ENCODE results near the gene CDCA5. TPM values are rescaled to one million over a fixed set of nuclear protein-coding genes. Genes with fewer than 3 reads are reported as not detected.

CDCA5 gene
- polyA plus RNA-seq, 1 of the 3 experiments (the other 2 are of a cell fraction), result 16.3 TPM

DNA sequence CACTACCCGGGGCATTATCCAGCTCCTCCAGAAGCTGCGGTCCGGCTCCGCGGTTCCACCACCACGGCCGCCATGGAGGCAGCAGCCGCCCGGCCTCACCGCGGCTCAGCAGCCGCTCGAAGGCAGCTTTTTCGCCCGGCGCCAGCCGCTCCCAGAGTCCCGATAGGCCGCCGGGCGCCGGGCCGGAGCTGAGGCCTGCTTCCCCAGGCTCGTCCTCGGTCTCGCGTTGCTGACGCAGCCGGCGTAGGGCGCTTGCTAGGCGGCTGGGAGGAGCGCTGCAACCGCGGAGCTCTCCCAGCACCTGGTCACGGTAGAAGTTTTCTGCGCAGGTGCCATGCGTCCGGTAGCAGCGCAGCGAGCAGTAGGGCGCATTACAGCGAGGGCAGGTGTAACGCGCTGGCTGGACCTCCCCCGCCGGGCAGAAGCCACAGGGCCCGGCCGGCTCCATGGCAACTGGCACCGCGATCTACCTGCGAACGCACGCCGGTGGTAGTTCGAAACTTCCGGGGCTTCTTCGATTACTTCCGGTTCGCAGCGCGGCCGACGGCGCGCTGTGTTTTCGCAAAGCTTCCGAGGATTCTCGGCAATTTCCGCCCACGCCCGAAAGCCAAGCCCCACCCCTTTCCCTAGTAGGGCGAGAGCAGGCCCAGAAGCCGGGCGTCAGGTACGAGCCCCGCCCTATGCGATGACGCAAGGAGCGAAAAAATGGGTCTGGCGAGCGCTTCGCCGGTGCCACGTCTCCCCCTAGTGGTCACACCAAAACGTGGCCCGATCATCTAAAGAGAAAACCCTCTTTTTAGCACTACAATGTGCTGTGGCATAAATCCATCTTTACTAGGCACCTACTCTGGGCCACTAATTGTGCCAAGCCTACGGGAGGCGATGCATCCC is 33.6 kb upstream of the CDCA5 start, which contains the start of gene ZNHIT2 (continued):
- TF ChIP-seq, protein P1, sequence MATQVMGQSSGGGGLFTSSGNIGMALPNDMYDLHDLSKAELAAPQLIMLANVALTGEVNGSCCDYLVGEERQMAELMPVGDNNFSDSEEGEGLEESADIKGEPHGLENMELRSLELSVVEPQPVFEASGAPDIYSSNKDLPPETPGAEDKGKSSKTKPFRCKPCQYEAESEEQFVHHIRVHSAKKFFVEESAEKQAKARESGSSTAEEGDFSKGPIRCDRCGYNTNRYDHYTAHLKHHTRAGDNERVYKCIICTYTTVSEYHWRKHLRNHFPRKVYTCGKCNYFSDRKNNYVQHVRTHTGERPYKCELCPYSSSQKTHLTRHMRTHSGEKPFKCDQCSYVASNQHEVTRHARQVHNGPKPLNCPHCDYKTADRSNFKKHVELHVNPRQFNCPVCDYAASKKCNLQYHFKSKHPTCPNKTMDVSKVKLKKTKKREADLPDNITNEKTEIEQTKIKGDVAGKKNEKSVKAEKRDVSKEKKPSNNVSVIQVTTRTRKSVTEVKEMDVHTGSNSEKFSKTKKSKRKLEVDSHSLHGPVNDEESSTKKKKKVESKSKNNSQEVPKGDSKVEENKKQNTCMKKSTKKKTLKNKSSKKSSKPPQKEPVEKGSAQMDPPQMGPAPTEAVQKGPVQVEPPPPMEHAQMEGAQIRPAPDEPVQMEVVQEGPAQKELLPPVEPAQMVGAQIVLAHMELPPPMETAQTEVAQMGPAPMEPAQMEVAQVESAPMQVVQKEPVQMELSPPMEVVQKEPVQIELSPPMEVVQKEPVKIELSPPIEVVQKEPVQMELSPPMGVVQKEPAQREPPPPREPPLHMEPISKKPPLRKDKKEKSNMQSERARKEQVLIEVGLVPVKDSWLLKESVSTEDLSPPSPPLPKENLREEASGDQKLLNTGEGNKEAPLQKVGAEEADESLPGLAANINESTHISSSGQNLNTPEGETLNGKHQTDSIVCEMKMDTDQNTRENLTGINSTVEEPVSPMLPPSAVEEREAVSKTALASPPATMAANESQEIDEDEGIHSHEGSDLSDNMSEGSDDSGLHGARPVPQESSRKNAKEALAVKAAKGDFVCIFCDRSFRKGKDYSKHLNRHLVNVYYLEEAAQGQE (IDR thresholded peaks at IDR 0.05; ENCODE audit: low read depth, low read length), result no peak
- TF ChIP-seq FOXJ3 (CRISPR knock-in tag; IDR thresholded peaks at IDR 0.05), result no peak
- peak; percentile 54; the same call in 1 of the 2 replicates for TF ChIP-seq SMC3 (IDR thresholded peaks at IDR 0.05; ENCODE audit: low read depth, low read length)
- peak; percentile 64; the same call in 1 of the 2 replicates for TF ChIP-seq FOXM1 (IDR thresholded peaks at IDR 0.05; ENCODE audit: low read depth)
- TF ChIP-seq JUND (IDR thresholded peaks at IDR 0.05), result peak; percentile 7; the same call in 1 of the 2 replicates
- TF ChIP-seq FOSL2 (IDR thresholded peaks at IDR 0.05; ENCODE audit: borderline replicate concordance, low read depth), result no peak
- TF ChIP-seq YY1 (IDR thresholded peaks at IDR 0.05; ENCODE audit: low read depth), result no peak; the same call in 1 of the 2 replicates
- 0 out of 2 replicates have a peak, but pooled peaks have one; percentile 51 for TF ChIP-seq RCOR1 (IDR thresholded peaks at IDR 0.05; ENCODE audit: low read length)
- TF ChIP-seq, protein P2, sequence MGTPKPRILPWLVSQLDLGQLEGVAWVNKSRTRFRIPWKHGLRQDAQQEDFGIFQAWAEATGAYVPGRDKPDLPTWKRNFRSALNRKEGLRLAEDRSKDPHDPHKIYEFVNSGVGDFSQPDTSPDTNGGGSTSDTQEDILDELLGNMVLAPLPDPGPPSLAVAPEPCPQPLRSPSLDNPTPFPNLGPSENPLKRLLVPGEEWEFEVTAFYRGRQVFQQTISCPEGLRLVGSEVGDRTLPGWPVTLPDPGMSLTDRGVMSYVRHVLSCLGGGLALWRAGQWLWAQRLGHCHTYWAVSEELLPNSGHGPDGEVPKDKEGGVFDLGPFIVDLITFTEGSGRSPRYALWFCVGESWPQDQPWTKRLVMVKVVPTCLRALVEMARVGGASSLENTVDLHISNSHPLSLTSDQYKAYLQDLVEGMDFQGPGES (IDR thresholded peaks at IDR 0.05; ENCODE audit: low read depth, low read length), result no peak
- no peak for TF ChIP-seq MEF2A (IDR thresholded peaks at IDR 0.05; ENCODE audit: borderline replicate concordance, low read depth)
- TF ChIP-seq, protein P3, sequence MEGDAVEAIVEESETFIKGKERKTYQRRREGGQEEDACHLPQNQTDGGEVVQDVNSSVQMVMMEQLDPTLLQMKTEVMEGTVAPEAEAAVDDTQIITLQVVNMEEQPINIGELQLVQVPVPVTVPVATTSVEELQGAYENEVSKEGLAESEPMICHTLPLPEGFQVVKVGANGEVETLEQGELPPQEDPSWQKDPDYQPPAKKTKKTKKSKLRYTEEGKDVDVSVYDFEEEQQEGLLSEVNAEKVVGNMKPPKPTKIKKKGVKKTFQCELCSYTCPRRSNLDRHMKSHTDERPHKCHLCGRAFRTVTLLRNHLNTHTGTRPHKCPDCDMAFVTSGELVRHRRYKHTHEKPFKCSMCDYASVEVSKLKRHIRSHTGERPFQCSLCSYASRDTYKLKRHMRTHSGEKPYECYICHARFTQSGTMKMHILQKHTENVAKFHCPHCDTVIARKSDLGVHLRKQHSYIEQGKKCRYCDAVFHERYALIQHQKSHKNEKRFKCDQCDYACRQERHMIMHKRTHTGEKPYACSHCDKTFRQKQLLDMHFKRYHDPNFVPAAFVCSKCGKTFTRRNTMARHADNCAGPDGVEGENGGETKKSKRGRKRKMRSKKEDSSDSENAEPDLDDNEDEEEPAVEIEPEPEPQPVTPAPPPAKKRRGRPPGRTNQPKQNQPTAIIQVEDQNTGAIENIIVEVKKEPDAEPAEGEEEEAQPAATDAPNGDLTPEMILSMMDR (IDR thresholded peaks at IDR 0.05), result peak; percentile 90
- no peak for TF ChIP-seq RFX5 (IDR thresholded peaks at IDR 0.05; ENCODE audit: low read length)
- peak; percentile 35; the same call in 1 of the 2 replicates for TF ChIP-seq NRF1 (IDR thresholded peaks at IDR 0.05; ENCODE audit: low read depth, low read length)
- TF ChIP-seq, protein P4, sequence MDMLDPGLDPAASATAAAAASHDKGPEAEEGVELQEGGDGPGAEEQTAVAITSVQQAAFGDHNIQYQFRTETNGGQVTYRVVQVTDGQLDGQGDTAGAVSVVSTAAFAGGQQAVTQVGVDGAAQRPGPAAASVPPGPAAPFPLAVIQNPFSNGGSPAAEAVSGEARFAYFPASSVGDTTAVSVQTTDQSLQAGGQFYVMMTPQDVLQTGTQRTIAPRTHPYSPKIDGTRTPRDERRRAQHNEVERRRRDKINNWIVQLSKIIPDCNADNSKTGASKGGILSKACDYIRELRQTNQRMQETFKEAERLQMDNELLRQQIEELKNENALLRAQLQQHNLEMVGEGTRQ (IDR thresholded peaks at IDR 0.05; ENCODE audit: borderline replicate concordance, low read depth, low read length), result no peak
- TF ChIP-seq RXRA (IDR thresholded peaks at IDR 0.05; ENCODE audit: borderline replicate concordance, low read depth), result no peak
- no peak for TF ChIP-seq EZH2phosphoT487 (IDR thresholded peaks at IDR 0.05; ENCODE audit: borderline replicate concordance, low read depth)
- TF ChIP-seq POLR2AphosphoS5 (IDR thresholded peaks at IDR 0.05; ENCODE audit: low read depth, low read length), result peak; percentile 91
- TF ChIP-seq, protein P5, sequence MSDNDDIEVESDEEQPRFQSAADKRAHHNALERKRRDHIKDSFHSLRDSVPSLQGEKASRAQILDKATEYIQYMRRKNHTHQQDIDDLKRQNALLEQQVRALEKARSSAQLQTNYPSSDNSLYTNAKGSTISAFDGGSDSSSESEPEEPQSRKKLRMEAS (IDR thresholded peaks at IDR 0.05; ENCODE audit: low read depth), result peak; percentile 77
- TF ChIP-seq TCF12 (IDR thresholded peaks at IDR 0.05), result no peak
- 0 out of 2 replicates have a peak, but pooled peaks have one; percentile 41 for TF ChIP-seq TEAD4 (IDR thresholded peaks at IDR 0.05; ENCODE audit: borderline replicate concordance, insufficient read depth)
- TF ChIP-seq TAF1 (IDR thresholded peaks at IDR 0.05; ENCODE audit: borderline replicate concordance, low read depth, low read length), result peak; percentile 61; the same call in 1 of the 2 replicates
- TF ChIP-seq GABPA (IDR thresholded peaks at IDR 0.05; ENCODE audit: low read depth), result peak; percentile 96
- TF ChIP-seq, protein P6, sequence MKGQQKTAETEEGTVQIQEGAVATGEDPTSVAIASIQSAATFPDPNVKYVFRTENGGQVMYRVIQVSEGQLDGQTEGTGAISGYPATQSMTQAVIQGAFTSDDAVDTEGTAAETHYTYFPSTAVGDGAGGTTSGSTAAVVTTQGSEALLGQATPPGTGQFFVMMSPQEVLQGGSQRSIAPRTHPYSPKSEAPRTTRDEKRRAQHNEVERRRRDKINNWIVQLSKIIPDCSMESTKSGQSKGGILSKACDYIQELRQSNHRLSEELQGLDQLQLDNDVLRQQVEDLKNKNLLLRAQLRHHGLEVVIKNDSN (IDR thresholded peaks at IDR 0.05; ENCODE audit: borderline replicate concordance, low read depth), result no peak; the same call in 1 of the 2 replicates
- TF ChIP-seq CHD2 (IDR thresholded peaks at IDR 0.05; ENCODE audit: low read length, partially characterized antibody), result peak; percentile 92

Data from SK-N-SH (cell line).